Omental fat pad (tissue), 4 donors: ENCODE measurements around the gene GFRA1. TPM values are rescaled to one million over a fixed set of nuclear protein-coding genes. Genes with fewer than 3 reads are reported as not detected.

ENCODE experiments used
- ATAC-seq: fragments of 150-250 bp; one replicate; pipeline ENCODE4 v1.9.1; 2016; ENCODE audit warnings: mild to moderate bottlenecking, moderate library complexity; ENCODE audit not compliant: low FRiP score
- DNase-seq: peaks from one replicate; pipeline ENCODE4 v3.0.0-alpha.2; 2019; ENCODE audit warnings: low spot score
- CTCF ChIP-seq, 3 donors: fragments of 450-650 bp; IDR thresholded peaks; one replicate each; pipeline ENCODE4 v1.5.1; 2016 to 2017; ENCODE audit warnings: antibody characterized with exemption in 3 of 3, mild to moderate bottlenecking in 3 of 3, moderate library complexity in 2 of 3
- total RNA-seq, 4 donors: library from RNA; depleted of rRNA; stranded (reverse); fragments of >200 nt; gene quantifications; one replicate each; pipeline ENCODE4 v1.1.0, GENCODE V29; 2016

Gene GFRA1
- total RNA-seq, 4 donors from 2014 or later, result 35.2 to 142 (median 61.8) TPM

- ATAC-seq (no peak), DNase-seq (no peak)
- TF ChIP-seq CTCF (IDR thresholded peaks at IDR 0.05), result no peak
Observed at GRCh38 chr10:116027355-116027754, 245.7 kb downstream of the GFRA1 start.

- DNase-seq, result no peak
- no peak for TF ChIP-seq CTCF (IDR thresholded peaks at IDR 0.05)
- ATAC-seq, result no peak
Observed at GRCh38 chr10:116026725-116027124, 246.3 kb downstream of the GFRA1 start.

GRCh38 chr10:116026315-116026714, 246.7 kb downstream of the GFRA1 start:
- ATAC-seq (no peak), DNase-seq (no peak)
- no peak for TF ChIP-seq CTCF (IDR thresholded peaks at IDR 0.05)

GRCh38 chr10:116024271-116024878, 248.6 kb downstream of the GFRA1 start:
- ATAC-seq (no peak), DNase-seq (no peak)
- no peak for TF ChIP-seq CTCF (IDR thresholded peaks at IDR 0.05)

GRCh38 chr10:116017405-116017804, 255.6 kb downstream of the GFRA1 start:
- no peak for DNase-seq
- TF ChIP-seq CTCF (IDR thresholded peaks at IDR 0.05), result no peak
- no peak for ATAC-seq

GRCh38 chr10:116015583-116016333, 257.2 kb downstream of the GFRA1 start:
- ATAC-seq, result peak; percentile 57
- DNase-seq, result no peak
- TF ChIP-seq CTCF (IDR thresholded peaks at IDR 0.05), result no peak
